Activated CD8-positive, alpha-beta T cell treated with anti-CD3 and anti-CD28 coated beads, Interleukin-2, amount 10 ng/mL, durations not matched to agents 7 days and 5 days (primary cell): ENCODE data around the gene FGFR2. TPM values are rescaled to one million over a fixed set of nuclear protein-coding genes. Genes with fewer than 3 reads are reported as not detected.

Experiments used
- ATAC-seq: fragments of 150-1000 bp; cut with Tn5 transposase; one replicate; pipeline ENCODE4 v1.10.0; 2021; ENCODE audit warnings: moderate library complexity
- CTCF ChIA-PET: fragments of 350-600 bp; sonication (Branson Sonifier 250); formaldehyde crosslinking; loops from one replicate; lab custom pipeline; 2021; ENCODE audit warnings: antibody characterized with exemption; lab: Charles Lee
- POLR2A ChIA-PET: fragments of 350-600 bp; sonication (Branson Sonifier 250); formaldehyde crosslinking; loops from one replicate; lab custom pipeline; 2021; ENCODE audit warnings: antibody characterized with exemption; lab: Charles Lee
- DNase-seq: peaks from one replicate; pipeline ENCODE4 v3.0.0-alpha.2; 2020
- H3K27ac Mint-ChIP-seq: one replicate; pipeline ENCODE4 v1.8.0; 2021; ENCODE audit warnings: mild to moderate bottlenecking, mixed read lengths
- H3K27me3 Mint-ChIP-seq: one replicate; pipeline ENCODE4 v1.8.0; 2021; ENCODE audit warnings: low read depth, mixed read lengths
- H3K36me3 Mint-ChIP-seq: one replicate; pipeline ENCODE4 v1.8.0; 2021; ENCODE audit warnings: low read depth, mixed read lengths
- H3K4me1 Mint-ChIP-seq: one replicate; pipeline ENCODE4 v1.8.0; 2021; ENCODE audit warnings: low read depth, mixed read lengths
- H3K4me3 Mint-ChIP-seq: one replicate; pipeline ENCODE4 v1.8.0; 2021; ENCODE audit warnings: mild to moderate bottlenecking, mixed read lengths
- H3K9me3 Mint-ChIP-seq: one replicate; pipeline ENCODE4 v1.8.0; 2022; ENCODE audit warnings: mixed read lengths; ENCODE audit not compliant: insufficient read depth
- total RNA-seq, 2 experiments: library from RNA; stranded (reverse); gene quantifications; one replicate each; pipeline ENCODE4 v1.2.3, GENCODE V29; 2021

The FGFR2 gene
- total RNA-seq, 2 experiments from 2014 or later: not detected

DNA sequence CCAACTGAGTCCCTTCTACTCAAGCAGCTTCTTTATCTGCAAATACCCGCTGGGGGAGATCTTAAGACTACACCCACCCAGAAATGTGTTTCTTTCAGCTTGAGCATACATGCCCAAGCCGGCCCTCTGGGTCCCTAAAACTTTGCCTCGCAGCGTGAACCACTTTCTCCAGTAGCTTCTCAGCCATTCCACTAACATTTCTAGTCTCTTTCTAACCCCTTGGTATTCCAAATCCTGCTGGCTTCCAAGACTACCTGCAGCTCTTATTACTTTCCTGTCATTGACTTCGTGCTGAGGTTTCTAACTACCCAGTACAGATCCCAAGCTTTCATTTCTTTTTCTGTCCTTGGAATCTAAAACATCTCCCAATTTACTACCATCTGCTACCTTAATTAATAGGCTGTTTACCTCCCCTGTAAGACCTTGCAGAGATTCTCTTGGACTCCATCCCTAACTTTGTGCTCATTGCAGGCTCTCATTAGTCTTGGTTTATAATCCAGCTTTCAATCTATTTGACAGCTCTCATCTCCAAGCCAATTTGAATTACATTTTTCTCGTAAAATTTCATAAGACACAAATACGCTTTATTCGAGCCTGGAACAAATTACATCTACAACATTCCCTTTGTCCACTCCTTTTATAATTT, 153.6 kb downstream of the FGFR2 start:
- Mint-ChIP-seq H3K27ac (no peak overlapping the region), H3K36me3 (no peaks in the 10 kb centered on the region), H3K27me3 (no peaks in the 10 kb centered on the region), H3K4me1 (no peaks in the 10 kb centered on the region), H3K4me3 (no peak overlapping the region), H3K9me3 (no peaks in the 10 kb centered on the region)
- POLR2A ChIA-PET: no interaction called here
- CTCF ChIA-PET: no interaction called here
- no peak for ATAC-seq
- DNase-seq: no peak

DNA sequence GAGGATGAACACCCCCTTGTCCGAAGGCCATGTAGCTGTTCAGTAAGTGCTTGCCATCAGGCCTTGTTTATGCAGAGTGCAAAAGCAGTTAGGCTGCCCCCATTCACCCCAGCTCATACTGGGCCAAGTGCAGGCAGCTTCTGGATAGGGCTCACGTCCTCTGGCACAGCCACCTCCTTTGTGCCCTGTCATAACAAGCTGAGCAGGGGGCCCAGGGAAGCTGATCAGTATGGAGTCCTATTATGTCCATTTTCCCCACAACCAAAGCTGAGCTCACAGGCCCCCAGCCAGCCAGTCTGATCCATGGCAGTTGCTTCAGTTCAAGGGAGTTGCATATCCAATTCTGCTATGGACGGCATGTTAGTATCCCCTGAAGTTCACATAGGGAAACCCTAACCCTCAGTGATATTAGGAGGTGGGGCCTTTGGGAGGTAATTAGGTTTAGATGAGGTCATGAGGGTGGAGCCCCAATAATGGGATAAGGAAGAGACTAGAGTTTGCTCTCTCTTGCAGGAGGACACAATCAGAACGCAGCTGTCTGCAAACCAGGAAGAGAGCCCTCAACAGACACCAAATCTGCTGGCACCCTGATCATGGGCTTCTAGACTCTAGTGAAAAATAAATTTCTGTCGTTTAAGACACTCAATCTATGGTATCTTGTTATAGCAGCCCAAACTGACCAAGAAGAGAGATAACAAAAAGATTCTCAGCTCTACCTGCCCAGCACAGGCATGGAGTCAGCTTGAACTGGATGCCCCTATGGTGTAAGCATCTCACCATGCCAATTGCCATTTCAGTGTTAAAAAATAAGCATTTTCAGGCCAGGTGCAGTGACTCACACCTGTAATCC, 155.9 kb downstream of the FGFR2 start:
- CTCF ChIA-PET: interaction anchor here (0.5 kb wide), 1 partner anchor 35 kb away, joined by 3 read pairs; no protein-coding TSS in a partner anchor
- H3K27me3 Mint-ChIP-seq: no peaks in the 10 kb centered on the region
- H3K36me3 Mint-ChIP-seq: no peaks in the 10 kb centered on the region
- POLR2A ChIA-PET: no interaction called here
- DNase-seq: no peak
- H3K4me3 Mint-ChIP-seq: no peak overlapping the region
- no peaks in the 10 kb centered on the region for H3K4me1 Mint-ChIP-seq
- no peak for ATAC-seq
- H3K27ac Mint-ChIP-seq: no peak overlapping the region
- H3K9me3 Mint-ChIP-seq: no peaks in the 10 kb centered on the region

DNA sequence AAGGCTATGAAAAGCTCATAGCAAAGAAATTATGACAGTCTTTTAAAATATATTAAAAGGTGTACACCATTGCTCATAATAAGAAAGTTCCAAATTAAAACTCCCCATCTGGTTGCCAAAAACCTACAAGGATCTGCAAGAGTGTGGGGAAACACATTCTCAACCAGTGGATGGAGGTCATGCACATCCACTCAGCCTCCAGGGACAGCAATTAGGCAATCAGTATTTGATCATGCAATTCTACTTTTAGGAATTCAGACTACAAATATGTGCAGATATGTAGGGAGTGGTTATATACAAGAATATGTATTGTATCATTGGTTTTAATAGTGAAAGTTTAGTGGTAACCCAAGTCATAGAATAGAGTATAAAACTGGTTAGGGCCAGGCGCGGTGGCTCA, 157.8 kb downstream of the FGFR2 start:
- H3K4me1 Mint-ChIP-seq: no peaks in the 10 kb centered on the region
- ChIA-PET CTCF (no interaction called here), POLR2A (no interaction called here)
- no peaks in the 10 kb centered on the region for H3K27me3 Mint-ChIP-seq
- no peaks in the 10 kb centered on the region for H3K9me3 Mint-ChIP-seq
- DNase-seq (no peak), ATAC-seq (no peak)
- no peak overlapping the region for H3K27ac Mint-ChIP-seq
- no peaks in the 10 kb centered on the region for H3K36me3 Mint-ChIP-seq
- no peak overlapping the region for H3K4me3 Mint-ChIP-seq

DNA sequence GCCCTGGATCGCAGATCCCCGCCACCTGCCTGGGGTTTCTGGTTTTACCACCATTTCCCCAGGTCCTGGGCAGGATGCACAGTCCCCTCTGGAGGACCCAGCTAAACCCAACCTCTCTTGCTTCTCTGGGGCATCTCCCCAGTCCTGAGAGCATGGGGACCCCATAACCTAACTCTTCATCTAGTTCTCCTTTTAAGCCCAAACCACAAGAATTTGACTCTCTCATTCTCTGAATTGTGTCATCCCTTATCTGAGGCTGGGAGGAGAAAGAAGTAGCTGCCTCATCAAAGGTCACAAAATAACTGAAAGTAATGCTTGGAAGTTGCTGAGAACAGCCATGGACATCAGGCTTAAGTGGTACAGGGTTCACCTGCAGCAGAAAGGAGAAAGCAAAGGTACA, 159.9 kb downstream of the FGFR2 start:
- ATAC-seq: no peak
- Mint-ChIP-seq H3K4me3 (no peak overlapping the region), H3K4me1 (no peaks in the 10 kb centered on the region)

DNA sequence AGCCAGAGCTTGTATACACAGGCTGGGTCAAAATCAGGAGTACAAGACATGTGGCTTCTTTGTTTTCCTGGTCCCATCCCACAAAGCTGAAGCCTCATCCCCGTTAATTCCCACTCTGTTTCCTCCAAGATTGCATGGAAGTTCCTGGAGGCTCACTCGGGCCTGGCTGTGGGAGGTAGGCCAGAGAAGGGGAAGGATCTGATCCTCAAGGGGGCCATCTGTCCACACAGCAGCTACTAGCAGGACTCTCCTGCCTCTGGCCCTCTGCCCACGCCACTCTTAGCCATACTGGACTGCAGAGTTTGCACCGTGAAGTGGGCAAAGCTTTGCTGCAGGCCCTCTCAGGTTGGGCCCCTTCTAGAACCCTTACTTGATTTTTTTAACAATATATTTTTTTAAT, 160.6 kb downstream of the FGFR2 start:
- H3K4me1 Mint-ChIP-seq: no peaks in the 10 kb centered on the region
- H3K9me3 Mint-ChIP-seq: no peaks in the 10 kb centered on the region
- no peak for DNase-seq
- no peaks in the 10 kb centered on the region for H3K27me3 Mint-ChIP-seq
- CTCF ChIA-PET: no interaction called here
- H3K27ac Mint-ChIP-seq: no peak overlapping the region
- ATAC-seq: no peak
- H3K36me3 Mint-ChIP-seq: no peaks in the 10 kb centered on the region
- POLR2A ChIA-PET: no interaction called here
- H3K4me3 Mint-ChIP-seq: no peak overlapping the region

More for the DNA sequence above, 159.9 kb downstream of the FGFR2 start:
- DNase-seq: no peak
- ChIA-PET CTCF (no interaction called here), POLR2A (no interaction called here)
- Mint-ChIP-seq H3K27me3 (no peaks in the 10 kb centered on the region), H3K27ac (no peak overlapping the region), H3K36me3 (no peaks in the 10 kb centered on the region), H3K9me3 (no peaks in the 10 kb centered on the region)

DNA sequence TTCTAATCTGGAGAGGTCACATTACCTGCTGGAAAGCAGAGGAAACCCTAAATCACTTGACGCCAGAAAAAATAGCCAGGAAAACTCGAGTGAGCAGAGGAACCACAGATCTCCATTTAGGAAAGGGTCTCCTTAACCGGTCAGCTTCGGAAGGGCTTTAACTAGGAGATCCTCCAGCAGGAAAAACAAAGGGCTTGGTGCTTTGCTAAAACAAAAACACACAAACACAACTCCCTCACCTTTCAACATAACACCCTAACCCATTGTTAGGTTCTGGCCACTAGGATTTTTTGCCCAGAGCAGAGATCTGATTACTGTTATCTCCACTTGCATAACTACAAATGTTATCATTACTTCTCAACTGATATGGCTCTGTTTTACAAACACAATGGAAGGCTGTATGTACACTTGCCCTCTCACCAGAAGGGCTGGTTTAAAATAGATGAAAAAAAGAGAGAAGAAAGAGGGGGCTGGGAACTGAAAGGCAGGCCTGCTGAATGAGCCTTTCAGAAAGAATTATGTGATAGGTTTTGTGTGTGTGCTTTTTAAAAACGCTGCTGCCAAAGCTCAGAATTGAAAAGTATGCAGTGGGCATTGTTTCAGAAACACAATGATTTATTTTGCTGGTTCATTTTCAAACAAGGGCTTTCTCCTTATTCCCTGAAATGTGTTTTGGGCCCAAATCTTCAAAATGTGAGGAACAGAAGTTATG, 161.5 kb downstream of the FGFR2 start:
- Mint-ChIP-seq H3K36me3 (no peaks in the 10 kb centered on the region), H3K4me1 (no peaks in the 10 kb centered on the region), H3K27me3 (no peaks in the 10 kb centered on the region), H3K4me3 (no peak overlapping the region), H3K27ac (no peak overlapping the region), H3K9me3 (no peaks in the 10 kb centered on the region)
- POLR2A ChIA-PET: no interaction called here
- CTCF ChIA-PET: no interaction called here
- DNase-seq: no peak
- ATAC-seq: no peak

DNA sequence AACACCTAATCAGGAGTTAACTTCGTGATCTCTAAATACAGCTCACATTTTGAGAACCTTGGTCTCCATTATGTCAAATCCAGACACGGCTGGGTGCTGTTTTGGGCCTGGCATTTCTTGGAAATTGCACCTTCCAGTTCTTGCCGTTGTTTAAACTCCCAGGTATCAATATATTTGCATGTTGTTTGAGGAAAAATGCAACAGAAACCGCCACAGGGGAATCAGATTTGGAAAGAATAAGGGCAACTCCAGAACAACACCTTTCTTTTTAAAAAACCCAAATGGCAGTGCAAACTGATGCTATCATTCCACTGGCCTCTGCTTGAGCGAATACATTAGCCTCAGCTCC, 162.0 kb downstream of the FGFR2 start:
- Mint-ChIP-seq H3K4me1 (no peaks in the 10 kb centered on the region), H3K4me3 (no peak overlapping the region), H3K9me3 (no peaks in the 10 kb centered on the region), H3K36me3 (no peaks in the 10 kb centered on the region), H3K27ac (no peak overlapping the region), H3K27me3 (no peaks in the 10 kb centered on the region)
- no peak for ATAC-seq
- POLR2A ChIA-PET: no interaction called here
- DNase-seq: no peak
- CTCF ChIA-PET: no interaction called here

DNA sequence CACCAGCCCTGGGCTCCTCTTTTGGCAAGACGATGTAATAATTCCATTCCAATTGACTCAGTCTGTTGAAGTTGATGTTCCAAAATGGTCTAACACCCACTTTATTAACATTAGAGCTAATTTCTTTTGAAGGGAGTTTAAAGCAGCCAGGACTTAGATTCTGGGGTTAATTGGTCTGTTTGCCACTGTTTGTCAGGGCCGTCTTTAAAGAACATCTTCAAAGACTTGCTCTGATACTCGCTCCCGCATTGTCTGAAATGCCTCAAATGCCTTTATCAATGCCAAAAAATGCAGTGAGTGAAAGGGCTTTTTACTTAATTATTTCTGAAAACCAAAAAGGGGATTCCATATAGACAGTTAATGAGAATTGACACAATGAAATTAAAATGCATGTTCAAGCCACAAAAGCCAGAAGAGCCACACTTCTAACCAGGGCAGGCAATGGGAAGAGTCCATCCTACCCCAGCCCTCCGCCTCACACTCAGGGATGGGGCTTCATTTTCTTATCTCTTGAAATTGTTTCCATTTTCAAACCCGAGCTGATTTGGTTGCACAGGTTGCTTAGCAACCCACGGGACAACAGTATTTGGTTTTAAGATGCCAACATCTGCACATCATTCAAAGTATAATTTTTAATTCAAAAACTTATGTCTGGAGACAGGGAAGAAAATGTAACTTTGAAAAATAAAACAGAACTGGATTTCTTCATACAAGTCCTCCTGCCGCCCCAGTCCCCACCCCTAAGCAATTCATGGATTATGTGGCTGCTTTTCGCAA, 163.0 kb downstream of the FGFR2 start:
- POLR2A ChIA-PET: no interaction called here
- H3K36me3 Mint-ChIP-seq: no peaks in the 10 kb centered on the region
- ATAC-seq (no peak), DNase-seq (no peak)
- no peaks in the 10 kb centered on the region for H3K27me3 Mint-ChIP-seq
- H3K9me3 Mint-ChIP-seq: no peaks in the 10 kb centered on the region
- CTCF ChIA-PET: no interaction called here
- no peak overlapping the region for H3K4me3 Mint-ChIP-seq
- H3K27ac Mint-ChIP-seq: no peak overlapping the region
- H3K4me1 Mint-ChIP-seq: no peaks in the 10 kb centered on the region

DNA sequence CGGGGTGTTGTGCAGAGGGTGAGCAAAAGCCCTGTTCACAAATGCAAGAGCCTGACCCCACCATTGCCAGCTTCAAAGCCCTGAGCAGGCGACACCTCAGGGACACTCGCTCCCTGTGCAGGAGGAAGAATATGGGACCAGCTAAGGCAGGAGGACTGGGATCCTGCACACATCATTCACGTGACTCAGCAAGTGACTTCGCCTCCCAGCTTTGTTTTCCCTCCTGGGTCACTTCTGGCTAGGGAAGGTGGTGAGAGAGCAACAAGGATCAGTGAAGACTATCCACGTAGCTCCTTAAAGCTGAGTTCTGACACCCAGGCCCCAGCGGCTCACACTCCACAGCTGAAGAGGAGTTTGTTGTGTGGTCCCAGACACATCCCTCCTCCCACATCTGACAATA, 164.3 kb downstream of the FGFR2 start:
- ChIA-PET POLR2A (no interaction called here), CTCF (no interaction called here)
- H3K4me1 Mint-ChIP-seq: no peaks in the 10 kb centered on the region
- H3K9me3 Mint-ChIP-seq: no peaks in the 10 kb centered on the region
- H3K4me3 Mint-ChIP-seq: no peak overlapping the region
- no peaks in the 10 kb centered on the region for H3K36me3 Mint-ChIP-seq
- no peak for ATAC-seq
- H3K27ac Mint-ChIP-seq: no peak overlapping the region
- H3K27me3 Mint-ChIP-seq: no peaks in the 10 kb centered on the region
- no peak for DNase-seq

DNA sequence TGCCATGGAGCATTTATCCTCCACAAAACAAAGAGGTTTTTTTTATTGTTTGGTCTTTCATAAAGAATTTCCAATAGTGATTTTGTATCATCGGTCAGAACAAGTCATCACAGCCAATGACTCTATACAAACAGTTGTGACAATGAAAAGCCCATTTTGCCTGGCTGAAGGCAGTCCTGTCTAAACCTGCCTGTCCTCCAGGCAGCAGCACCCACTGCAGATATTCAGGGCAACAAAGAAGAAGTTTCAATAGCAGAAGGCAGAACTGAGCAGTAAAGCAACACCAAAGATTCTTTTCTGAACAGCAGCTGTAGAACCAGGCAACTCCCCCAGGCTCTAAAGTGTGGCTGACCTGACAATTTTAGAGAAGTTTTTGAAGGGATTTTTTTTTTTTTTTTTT, 169.4 kb downstream of the FGFR2 start:
- no peak overlapping the region for H3K27ac Mint-ChIP-seq
- H3K27me3 Mint-ChIP-seq: no peaks in the 10 kb centered on the region
- no peak overlapping the region for H3K4me3 Mint-ChIP-seq
- H3K9me3 Mint-ChIP-seq: no peaks in the 10 kb centered on the region
- DNase-seq (no peak), ATAC-seq (no peak)
- no peaks in the 10 kb centered on the region for H3K36me3 Mint-ChIP-seq
- POLR2A ChIA-PET: no interaction called here
- CTCF ChIA-PET: no interaction called here
- no peaks in the 10 kb centered on the region for H3K4me1 Mint-ChIP-seq
